Glutamatergic neuron (in vitro differentiated cells): ENCODE results near the gene SIGLEC9. TPM values are rescaled to one million over a fixed set of nuclear protein-coding genes. Genes with fewer than 3 reads are reported as not detected.

ENCODE experiments used
- DNase-seq: peaks from one replicate; pipeline ENCODE4 v3.0.0; 2022
- H3K27ac Mint-ChIP-seq: one replicate; pipeline ENCODE4 v1.8.0; 2020; ENCODE audit warnings: mild to moderate bottlenecking, mixed read lengths, inconsistent platforms; ENCODE audit not compliant: unreplicated experiment
- H3K27me3 Mint-ChIP-seq: one replicate; pipeline ENCODE4 v1.8.0; 2020; ENCODE audit warnings: mild to moderate bottlenecking, moderate library complexity, mixed read lengths, inconsistent platforms; ENCODE audit not compliant: unreplicated experiment
- H3K36me3 Mint-ChIP-seq: one replicate; pipeline ENCODE4 v1.8.0; 2020; ENCODE audit warnings: mild to moderate bottlenecking, mixed read lengths, inconsistent platforms; ENCODE audit not compliant: unreplicated experiment
- H3K4me1 Mint-ChIP-seq: one replicate; pipeline ENCODE4 v1.8.0; 2020; ENCODE audit warnings: mild to moderate bottlenecking, low read depth, mixed read lengths, inconsistent platforms; ENCODE audit not compliant: unreplicated experiment
- H3K4me3 Mint-ChIP-seq: one replicate; pipeline ENCODE4 v1.8.0; 2020; ENCODE audit warnings: mild to moderate bottlenecking, mixed read lengths, inconsistent platforms; ENCODE audit not compliant: unreplicated experiment
- H3K9me3 Mint-ChIP-seq: one replicate; pipeline ENCODE4 v1.8.0; 2020; ENCODE audit warnings: mild to moderate bottlenecking, moderate library complexity, mixed read lengths, inconsistent platforms; ENCODE audit not compliant: unreplicated experiment
- CTCF ChIP-seq: fragments of 200-600 bp; sonication (generic); IDR thresholded peaks from one replicate; pipeline ENCODE4 v1.5.0; 2021; ENCODE audit not compliant: partially characterized antibody, unreplicated experiment
- total RNA-seq: library from RNA; stranded (reverse); fragmentation: NEBNext Ultra II Directional; extraction: Animal tissue kit (Norgen Biotek cat#: 25700); gene quantifications from one replicate; pipeline ENCODE4 v1.2.1, GENCODE V29; 2021; ENCODE audit not compliant: unreplicated experiment

SIGLEC9 gene
- total RNA-seq, 1 donor from 2014 or later = not detected

- no peak for TF ChIP-seq CTCF
- peaks cover 4% of the 10 kb centered on the region for H3K27me3 Mint-ChIP-seq
- peak overlapping the region; percentile 71 for H3K4me3 Mint-ChIP-seq
- peaks cover 16% of the 10 kb centered on the region for H3K4me1 Mint-ChIP-seq
- H3K36me3 Mint-ChIP-seq = peaks cover 5% of the 10 kb centered on the region
- H3K9me3 Mint-ChIP-seq = peaks cover 11% of the 10 kb centered on the region
- peak; percentile 69 for DNase-seq
- peak overlapping the region; percentile 94 for H3K27ac Mint-ChIP-seq
These were observed 7.3 kb downstream of the SIGLEC9 start for GRCh38 chr19:51131780-51132680.

- DNase-seq = no peak
- H3K4me1 Mint-ChIP-seq = peaks cover 19% of the 10 kb centered on the region
- H3K9me3 Mint-ChIP-seq = peaks cover 12% of the 10 kb centered on the region
These were observed 10.3 kb downstream of the SIGLEC9 start for GRCh38 chr19:51135004-51135403.

GRCh38 chr19:51135986-51136762, 11.5 kb downstream of the SIGLEC9 start:
- TF ChIP-seq CTCF = no peak
- Mint-ChIP-seq H3K27ac (no peak overlapping the region), H3K36me3 (peaks cover 5% of the 10 kb centered on the region), H3K4me3 (no peak overlapping the region), H3K4me1 (peaks cover 14% of the 10 kb centered on the region), H3K27me3 (peaks cover 4% of the 10 kb centered on the region), H3K9me3 (peaks cover 10% of the 10 kb centered on the region)
- DNase-seq = no peak

More at GRCh38 chr19:51135004-51135403, 10.3 kb downstream of the SIGLEC9 start:
- no peak overlapping the region for H3K4me3 Mint-ChIP-seq
- H3K36me3 Mint-ChIP-seq = peaks cover 5% of the 10 kb centered on the region
- peaks cover 4% of the 10 kb centered on the region for H3K27me3 Mint-ChIP-seq
- TF ChIP-seq CTCF = no peak
- no peak overlapping the region for H3K27ac Mint-ChIP-seq

GRCh38 chr19:51136851-51137551, 12.3 kb downstream of the SIGLEC9 start:
- no peak overlapping the region for H3K27ac Mint-ChIP-seq
- H3K36me3 Mint-ChIP-seq = peaks cover 5% of the 10 kb centered on the region
- DNase-seq = no peak
- H3K27me3 Mint-ChIP-seq = peaks cover 6% of the 10 kb centered on the region
- H3K4me1 Mint-ChIP-seq = peaks cover 14% of the 10 kb centered on the region
- TF ChIP-seq CTCF = no peak
- H3K4me3 Mint-ChIP-seq = no peak overlapping the region
- peaks cover 8% of the 10 kb centered on the region for H3K9me3 Mint-ChIP-seq
